Ovary (tissue), 3 donors: ENCODE measurements around the gene UBTD1.

Experiments
- EP300 ChIP-seq: sonication (generic); formaldehyde crosslinking; IDR thresholded peaks from one replicate; pipeline ENCODE4 v1.6.1; 2017; ENCODE audit warnings: antibody characterized with exemption
- POLR2A ChIP-seq: fragments of 450-650 bp; IDR thresholded peaks from one replicate; pipeline ENCODE4 v1.6.1; 2017; ENCODE audit warnings: antibody characterized with exemption, mild to moderate bottlenecking, moderate library complexity
- TF ChIP-seq, protein P1 (sequence below), 3 donors: fragments of 450-650 bp in 2 of 3; fragments of 200-600 bp in 1 of 3; IDR thresholded peaks; one replicate each; pipeline versions ENCODE4 v1.5.1 to v1.8.0; 2016 to 2022; ENCODE audit warnings: antibody characterized with exemption in 3 of 3, mild to moderate bottlenecking in 1 of 3
- donor health status: DM: no; HTN: no; CAD: no.

DNA sequence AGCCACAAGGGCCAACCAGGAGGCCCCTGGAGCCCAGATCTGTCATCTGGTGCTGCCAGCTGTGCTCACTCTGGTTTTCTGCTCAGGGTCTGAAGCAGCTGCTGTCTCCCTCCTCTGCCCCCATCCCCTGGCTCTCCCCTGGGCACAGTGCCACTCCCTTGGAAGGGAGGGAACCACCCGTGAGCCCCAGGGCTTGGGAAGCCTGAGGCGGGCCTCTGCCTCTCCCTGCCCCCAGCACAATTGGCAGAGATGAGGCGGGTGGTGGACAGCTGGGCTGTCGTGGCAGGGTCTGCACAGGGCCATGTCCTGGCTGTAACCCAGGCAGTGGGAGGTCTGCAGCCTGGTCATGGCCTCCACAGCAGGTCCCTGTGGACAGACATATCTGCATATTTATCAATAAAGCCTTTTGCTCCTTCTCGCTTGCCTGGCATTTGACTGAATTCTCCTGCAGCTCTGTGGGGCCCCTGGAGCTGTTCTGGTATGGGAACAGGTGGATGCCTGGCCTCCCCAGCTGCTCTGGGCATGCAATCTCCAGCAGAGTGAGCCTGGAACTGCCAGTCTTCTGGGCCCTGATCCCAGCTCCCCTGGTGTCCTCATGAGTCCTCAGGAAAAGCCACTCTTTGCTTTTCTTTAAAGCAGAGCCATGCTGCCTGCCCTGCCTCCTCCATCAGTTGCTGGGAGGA lies 72.2 kb downstream of the UBTD1 start:
- TF ChIP-seq, protein P1, sequence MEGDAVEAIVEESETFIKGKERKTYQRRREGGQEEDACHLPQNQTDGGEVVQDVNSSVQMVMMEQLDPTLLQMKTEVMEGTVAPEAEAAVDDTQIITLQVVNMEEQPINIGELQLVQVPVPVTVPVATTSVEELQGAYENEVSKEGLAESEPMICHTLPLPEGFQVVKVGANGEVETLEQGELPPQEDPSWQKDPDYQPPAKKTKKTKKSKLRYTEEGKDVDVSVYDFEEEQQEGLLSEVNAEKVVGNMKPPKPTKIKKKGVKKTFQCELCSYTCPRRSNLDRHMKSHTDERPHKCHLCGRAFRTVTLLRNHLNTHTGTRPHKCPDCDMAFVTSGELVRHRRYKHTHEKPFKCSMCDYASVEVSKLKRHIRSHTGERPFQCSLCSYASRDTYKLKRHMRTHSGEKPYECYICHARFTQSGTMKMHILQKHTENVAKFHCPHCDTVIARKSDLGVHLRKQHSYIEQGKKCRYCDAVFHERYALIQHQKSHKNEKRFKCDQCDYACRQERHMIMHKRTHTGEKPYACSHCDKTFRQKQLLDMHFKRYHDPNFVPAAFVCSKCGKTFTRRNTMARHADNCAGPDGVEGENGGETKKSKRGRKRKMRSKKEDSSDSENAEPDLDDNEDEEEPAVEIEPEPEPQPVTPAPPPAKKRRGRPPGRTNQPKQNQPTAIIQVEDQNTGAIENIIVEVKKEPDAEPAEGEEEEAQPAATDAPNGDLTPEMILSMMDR (IDR thresholded peaks at IDR 0.05) = no peak
- no peak for TF ChIP-seq EP300
- TF ChIP-seq POLR2A = no peak
